Naive thymus-derived CD8-positive, alpha-beta T cell (primary cell): ENCODE measurements around the gene SLC5A6. TPM values are rescaled to one million over a fixed set of nuclear protein-coding genes. Genes with fewer than 3 reads are reported as not detected.

Experiments
- ATAC-seq, 2 donors: fragments of 150-1000 bp; cut with Tn5 transposase in 1 of 2; sonication (Bioruptor Pico), chemical (Tn5 transposase) in 1 of 2; 1 replicate in 1 of 2; 2 replicates in 1 of 2; pipeline ENCODE4 v1.10.0; 2021; ENCODE audit warnings: mild to moderate bottlenecking in 2 of 2, moderate library complexity in 2 of 2
- POLR2A ChIA-PET: fragments of 350-600 bp; sonication (Branson Sonifier 250); formaldehyde crosslinking; loops from one replicate; lab custom pipeline; 2021; ENCODE audit warnings: antibody characterized with exemption; lab: Charles Lee
- DNase-seq, 10 donors: peaks; one replicate each; pipeline versions ENCODE4 v3.0.0 to v3.0.0-alpha.2; 2020 to 2022
- H3K27ac Mint-ChIP-seq, 10 donors: one replicate each; pipeline ENCODE4 v1.8.0; 2020 to 2022; ENCODE audit warnings: mild to moderate bottlenecking in 10 of 10, mixed read lengths in 10 of 10, moderate library complexity in 4 of 10, inconsistent platforms in 1 of 10
- H3K27me3 Mint-ChIP-seq, 5 donors: one replicate each; pipeline ENCODE4 v1.8.0; 2021 to 2022; ENCODE audit warnings: mixed read lengths in 5 of 5
- H3K36me3 Mint-ChIP-seq, 3 donors: one replicate each; pipeline ENCODE4 v1.8.0; 2020 to 2022; ENCODE audit warnings: mixed read lengths in 3 of 3, mild to moderate bottlenecking in 2 of 3, inconsistent platforms in 1 of 3
- H3K4me1 Mint-ChIP-seq, 4 donors: one replicate each; pipeline ENCODE4 v1.8.0; 2021 to 2022; ENCODE audit warnings: mixed read lengths in 4 of 4
- H3K4me3 Mint-ChIP-seq, 10 donors: one replicate each; pipeline ENCODE4 v1.8.0; 2020 to 2022; ENCODE audit warnings: mild to moderate bottlenecking in 10 of 10, mixed read lengths in 10 of 10, moderate library complexity in 6 of 10, inconsistent platforms in 1 of 10
- H3K9me3 Mint-ChIP-seq, 9 donors: one replicate each; pipeline ENCODE4 v1.8.0; 2020 to 2022; ENCODE audit warnings: mixed read lengths in 9 of 9, mild to moderate bottlenecking in 3 of 9, inconsistent platforms in 1 of 9, moderate library complexity in 1 of 9
- polyA plus RNA-seq, 3 donors: library from polyadenylated mRNA; unstranded; fragments of 300-500 nt; fragmentation: Illumina TruSeq; gene quantifications; one replicate each; pipeline ENCODE4 v1.2.3, GENCODE V29; 2021
- total RNA-seq, 8 experiments: library from RNA in 2 of 8; stranded (reverse) in 2 of 8; gene quantifications; one replicate each; pipeline ENCODE4 v1.2.3 and lab custom pipeline; 2021 to 2026

The SLC5A6 gene
- total and polyA plus RNA-seq, 5 experiments from 2014 or later = 14.3 to 39.5 (median 17.8) TPM

GRCh38 chr2:27214941-27215340 lies 2.9 kb upstream of the SLC5A6 start:
- no peak overlapping the region for H3K4me3 Mint-ChIP-seq
- POLR2A ChIA-PET = interaction anchor here (0.6 kb wide), 1 partner anchor 88 kb away, joined by 3 read pairs; no protein-coding TSS in a partner anchor
- no peaks in the 10 kb centered on the region for H3K9me3 Mint-ChIP-seq
- H3K27ac Mint-ChIP-seq = peak overlapping the region in 6 of 10 donors; percentile 74 to 98 (median 86)
- H3K4me1 Mint-ChIP-seq = peaks cover 28 to 53% (median 46%) of the 10 kb centered on the region in 4 donors
- peaks cover 5 to 19% (median 6%) of the 10 kb centered on the region in 3 donors for H3K36me3 Mint-ChIP-seq
- no peak for ATAC-seq
- no peak for DNase-seq
- H3K27me3 Mint-ChIP-seq = no peaks in the 10 kb centered on the region

- Mint-ChIP-seq H3K4me1 (peaks cover 29 to 52% (median 47%) of the 10 kb centered on the region in 4 donors), H3K36me3 (peaks cover 5 to 32% (median 6%) of the 10 kb centered on the region in 3 donors), H3K4me3 (peak overlapping the region; percentile 91 to 100 (median 100)), H3K27ac (peak overlapping the region; percentile 99 to 100 (median 100)), H3K27me3 (no peaks in the 10 kb centered on the region), H3K9me3 (no peaks in the 10 kb centered on the region)
- POLR2A ChIA-PET = interaction anchor here (0.6 to 3.0 kb wide), 11 partner anchors 8 to 216 kb away, joined by 3 to 16 read pairs (median 4); partner anchors contain the start of genes ABHD1, AGBL5, KHK and NRBP1
- DNase-seq (peak in 9 of 10 donors; percentile 28 to 89 (median 74)), ATAC-seq (peak; percentile 52 to 72)
These were observed 781 bp upstream of the SLC5A6 start for GRCh38 chr2:27212626-27213471.

DNA sequence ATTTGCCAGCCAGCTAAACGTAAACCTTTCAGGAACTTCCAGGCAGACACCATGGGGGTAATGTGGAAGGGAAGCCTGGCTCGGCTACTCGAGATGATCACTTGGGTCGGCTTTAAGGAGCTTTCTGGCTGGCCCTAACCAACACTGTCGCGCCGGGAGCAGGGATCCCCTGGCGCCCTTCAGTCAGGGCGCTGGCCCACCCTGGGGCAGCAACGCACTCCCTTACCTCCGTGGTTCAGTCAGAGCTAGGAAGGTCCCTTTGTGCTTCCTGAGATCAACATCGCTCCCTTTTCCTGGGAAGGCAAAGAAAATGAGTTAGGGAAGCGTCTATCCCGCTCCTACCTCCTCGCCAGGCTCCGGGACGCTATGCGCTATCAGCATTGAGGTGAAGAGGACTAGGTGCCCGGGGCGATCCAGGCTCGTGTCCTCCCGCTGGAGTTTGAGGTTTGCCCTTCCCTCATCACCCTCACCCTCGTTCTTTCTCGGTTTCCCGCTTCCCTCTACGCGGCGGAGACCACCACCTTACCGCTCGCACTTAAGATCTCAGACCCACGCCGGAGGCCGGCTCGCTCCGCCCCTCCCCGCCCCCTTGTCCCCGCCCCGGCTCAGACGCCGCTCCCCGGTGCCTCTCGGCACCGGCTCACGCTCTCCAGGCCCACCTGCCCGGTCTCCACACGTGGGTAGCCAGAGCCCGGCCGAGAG lies 676 bp downstream of the SLC5A6 start:
- peaks cover 20 to 42% (median 34%) of the 10 kb centered on the region in 4 donors for H3K4me1 Mint-ChIP-seq
- H3K36me3 Mint-ChIP-seq = peaks cover 4 to 40% (median 5%) of the 10 kb centered on the region in 3 donors
- POLR2A ChIA-PET = interaction anchor here (0.5 to 3.0 kb wide), 11 partner anchors 8 to 429 kb away, joined by 3 to 16 read pairs (median 4); partner anchors contain the start of genes ABHD1, AGBL5, KHK and PPM1G
- H3K4me3 Mint-ChIP-seq = peak overlapping the region; percentile 83 to 100 (median 95)
- ATAC-seq (no peak), DNase-seq (no peak)
- no peaks in the 10 kb centered on the region for H3K9me3 Mint-ChIP-seq
- H3K27ac Mint-ChIP-seq = peak overlapping the region; percentile 90 to 100 (median 97)
- H3K27me3 Mint-ChIP-seq = no peaks in the 10 kb centered on the region

DNA sequence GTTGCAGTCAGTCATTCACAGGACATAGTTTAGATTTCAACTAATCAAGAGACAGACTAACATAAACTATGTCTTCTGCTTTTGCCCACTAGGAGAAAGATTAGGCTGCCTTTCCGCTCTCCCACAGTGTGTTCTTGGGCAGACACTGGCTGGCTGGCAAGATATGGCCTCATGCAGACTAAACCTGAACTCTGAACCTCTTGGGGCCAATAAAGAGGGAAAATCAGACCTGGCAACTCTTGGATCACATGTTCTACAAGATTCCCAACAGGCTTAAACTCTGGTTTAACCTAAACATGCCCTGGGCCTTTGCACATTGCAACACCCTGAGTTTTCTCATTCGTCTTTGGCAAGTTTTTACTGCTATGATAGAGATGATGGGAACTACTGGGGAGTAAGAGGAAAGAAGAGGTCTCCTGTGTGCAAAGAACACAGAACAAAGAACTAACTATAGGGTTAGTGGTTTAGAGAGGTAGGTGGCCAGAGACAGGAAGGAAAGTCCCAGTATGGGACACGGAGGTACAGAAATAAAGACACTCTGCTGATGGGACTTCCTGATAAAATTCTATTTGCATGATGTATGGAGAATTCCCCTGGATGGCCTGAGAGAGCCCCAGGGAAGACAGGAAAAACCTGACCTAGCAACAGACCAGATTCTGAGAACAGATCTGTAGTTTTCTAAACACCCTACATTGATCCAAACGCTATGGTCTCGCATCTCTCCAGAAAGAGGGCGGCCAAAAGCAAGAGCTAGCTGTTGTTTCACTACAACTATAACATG lies 2.3 kb downstream of the SLC5A6 start:
- no peak for DNase-seq
- POLR2A ChIA-PET = interaction anchor here (0.7 kb wide), 1 partner anchor 361 kb away, joined by 5 read pairs; no protein-coding TSS in a partner anchor
- peaks cover 24 to 40% (median 29%) of the 10 kb centered on the region in 4 donors for H3K4me1 Mint-ChIP-seq
- ATAC-seq = no peak
- peak overlapping the region in 9 of 10 donors; percentile 43 to 81 (median 65) for H3K4me3 Mint-ChIP-seq
- no peaks in the 10 kb centered on the region for H3K9me3 Mint-ChIP-seq
- H3K27me3 Mint-ChIP-seq = no peaks in the 10 kb centered on the region
- peak overlapping the region in 9 of 10 donors; percentile 13 to 89 (median 53) for H3K27ac Mint-ChIP-seq
- peaks cover 5 to 47% (median 5%) of the 10 kb centered on the region in 3 donors for H3K36me3 Mint-ChIP-seq

- H3K27me3 Mint-ChIP-seq = no peaks in the 10 kb centered on the region
- peak overlapping the region in 2 of 10 donors; percentile 30 to 50 for H3K4me3 Mint-ChIP-seq
- H3K36me3 Mint-ChIP-seq = peaks cover 3 to 55% (median 5%) of the 10 kb centered on the region in 3 donors
- H3K9me3 Mint-ChIP-seq = no peaks in the 10 kb centered on the region
- DNase-seq = no peak
- H3K27ac Mint-ChIP-seq = peak overlapping the region in 1 of 10 donors; percentile 61
- ATAC-seq = no peak
- POLR2A ChIA-PET = no interaction called here
- peaks cover 23 to 39% (median 27%) of the 10 kb centered on the region in 4 donors for H3K4me1 Mint-ChIP-seq
These were observed 3.5 kb downstream of the SLC5A6 start for GRCh38 chr2:27208486-27209050.

- POLR2A ChIA-PET = interaction anchor here (0.6 kb wide), 1 partner anchor 18 kb away, joined by 4 read pairs; no protein-coding TSS in a partner anchor
- ATAC-seq = no peak
- H3K36me3 Mint-ChIP-seq = peaks cover 0 to 71% (median 3%) of the 10 kb centered on the region in 3 donors
- H3K27me3 Mint-ChIP-seq = no peaks in the 10 kb centered on the region
- no peak overlapping the region for H3K4me3 Mint-ChIP-seq
- H3K4me1 Mint-ChIP-seq = peaks cover 13 to 29% (median 16%) of the 10 kb centered on the region in 4 donors
- no peak overlapping the region for H3K27ac Mint-ChIP-seq
- no peaks in the 10 kb centered on the region for H3K9me3 Mint-ChIP-seq
- DNase-seq = no peak
These were observed 5.7 kb downstream of the SLC5A6 start for GRCh38 chr2:27206346-27206745.

DNA sequence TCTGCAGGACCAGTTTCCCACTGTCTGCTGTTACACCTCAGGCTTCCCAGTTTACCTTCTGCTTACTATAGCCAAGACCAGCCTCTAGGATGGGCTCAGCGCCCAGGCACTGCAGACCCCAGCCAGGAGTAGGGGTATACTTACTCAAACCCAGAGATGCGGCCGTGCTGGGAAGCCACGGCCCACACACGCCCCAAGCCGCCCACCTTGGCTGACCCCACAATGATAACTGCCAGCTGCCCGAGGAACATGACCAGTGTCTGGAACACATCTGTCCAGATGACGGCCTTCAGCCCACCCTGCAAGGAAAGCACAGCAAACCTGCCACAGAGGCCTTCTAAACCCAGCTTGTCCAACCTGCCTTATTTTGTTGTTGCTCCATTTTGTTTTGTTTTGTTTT lies 6.9 kb downstream of the SLC5A6 start:
- H3K36me3 Mint-ChIP-seq = peaks cover 0 to 77% (median 3%) of the 10 kb centered on the region in 3 donors
- peaks cover 12 to 26% (median 14%) of the 10 kb centered on the region in 4 donors for H3K4me1 Mint-ChIP-seq
- no peaks in the 10 kb centered on the region for H3K9me3 Mint-ChIP-seq
- DNase-seq (no peak), ATAC-seq (no peak)
- POLR2A ChIA-PET = no interaction called here
- no peak overlapping the region for H3K4me3 Mint-ChIP-seq
- no peaks in the 10 kb centered on the region for H3K27me3 Mint-ChIP-seq
- peak overlapping the region in 2 of 10 donors; percentile 59 to 67 for H3K27ac Mint-ChIP-seq

DNA sequence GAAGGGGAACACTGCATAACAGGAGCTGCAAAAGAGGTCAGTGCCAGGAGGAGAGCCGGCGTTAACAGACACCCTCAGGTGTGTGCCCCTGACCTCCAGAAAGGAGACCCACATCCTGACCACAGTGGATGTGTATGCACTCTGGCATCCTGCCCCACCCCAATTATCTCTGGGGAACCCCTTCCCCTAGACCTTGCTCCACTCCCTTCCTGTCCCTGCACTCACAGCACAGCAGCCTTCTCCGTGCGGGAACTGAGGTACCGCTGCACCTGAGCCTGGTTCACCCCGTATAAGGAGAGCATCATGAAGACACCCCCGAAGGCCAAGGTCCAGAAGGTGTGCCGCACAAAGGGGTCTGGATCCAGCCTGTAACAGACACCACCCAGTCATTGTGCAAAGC lies 7.5 kb downstream of the SLC5A6 start:
- peaks cover 6 to 20% (median 9%) of the 10 kb centered on the region in 4 donors for H3K4me1 Mint-ChIP-seq
- POLR2A ChIA-PET = no interaction called here
- ATAC-seq (no peak), DNase-seq (no peak)
- H3K4me3 Mint-ChIP-seq = no peak overlapping the region
- H3K9me3 Mint-ChIP-seq = no peaks in the 10 kb centered on the region
- H3K27me3 Mint-ChIP-seq = no peaks in the 10 kb centered on the region
- H3K27ac Mint-ChIP-seq = peak overlapping the region in 4 of 10 donors; percentile 11 to 79 (median 51)
- H3K36me3 Mint-ChIP-seq = peaks cover 0 to 81% (median 3%) of the 10 kb centered on the region in 3 donors

- DNase-seq (no peak), ATAC-seq (no peak)
- H3K4me1 Mint-ChIP-seq = peaks cover 0 to 12% (median 5%) of the 10 kb centered on the region in 4 donors
- peak overlapping the region in 5 of 10 donors; percentile 19 to 80 (median 36) for H3K27ac Mint-ChIP-seq
- POLR2A ChIA-PET = no interaction called here
- no peaks in the 10 kb centered on the region for H3K9me3 Mint-ChIP-seq
- H3K27me3 Mint-ChIP-seq = no peaks in the 10 kb centered on the region
- H3K36me3 Mint-ChIP-seq = peaks cover 0 to 85% (median 3%) of the 10 kb centered on the region in 3 donors
- no peak overlapping the region for H3K4me3 Mint-ChIP-seq
These were observed 8.3 kb downstream of the SLC5A6 start for GRCh38 chr2:27203741-27204140.

DNA sequence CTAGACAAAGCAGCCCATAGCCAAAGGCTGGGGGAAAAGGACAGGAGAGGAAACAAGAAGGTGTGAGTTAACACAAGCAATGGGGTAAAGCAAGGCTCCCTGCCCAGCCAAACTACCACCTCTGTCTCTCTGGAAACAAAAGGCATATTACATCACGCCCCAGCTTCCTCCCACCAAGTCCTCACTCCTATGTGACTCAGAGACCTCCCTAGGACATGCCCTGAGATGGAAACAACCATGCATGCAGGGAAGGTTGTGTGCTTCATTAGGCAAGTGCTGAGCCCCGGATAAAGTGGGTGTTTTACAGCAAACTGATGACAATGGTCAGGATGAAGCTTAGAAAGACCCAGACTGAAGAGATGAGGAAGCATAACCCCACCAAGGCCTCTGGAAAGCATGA lies 9.2 kb downstream of the SLC5A6 start:
- Mint-ChIP-seq H3K4me3 (peak overlapping the region in 1 of 10 donors; percentile 26), H3K36me3 (peaks cover 0 to 78% (median 3%) of the 10 kb centered on the region in 3 donors), H3K9me3 (no peaks in the 10 kb centered on the region), H3K27me3 (no peaks in the 10 kb centered on the region), H3K27ac (peak overlapping the region in 2 of 10 donors; percentile 22 to 66), H3K4me1 (peaks cover 0 to 7% (median 3%) of the 10 kb centered on the region in 4 donors)
- no peak for ATAC-seq
- POLR2A ChIA-PET = interaction anchor here (0.6 to 1.0 kb wide), 2 partner anchors 9 to 154 kb away, joined by 3 read pairs; partner anchors contain the start of genes ATRAID, GTF3C2 and SLC5A6
- DNase-seq = no peak

DNA sequence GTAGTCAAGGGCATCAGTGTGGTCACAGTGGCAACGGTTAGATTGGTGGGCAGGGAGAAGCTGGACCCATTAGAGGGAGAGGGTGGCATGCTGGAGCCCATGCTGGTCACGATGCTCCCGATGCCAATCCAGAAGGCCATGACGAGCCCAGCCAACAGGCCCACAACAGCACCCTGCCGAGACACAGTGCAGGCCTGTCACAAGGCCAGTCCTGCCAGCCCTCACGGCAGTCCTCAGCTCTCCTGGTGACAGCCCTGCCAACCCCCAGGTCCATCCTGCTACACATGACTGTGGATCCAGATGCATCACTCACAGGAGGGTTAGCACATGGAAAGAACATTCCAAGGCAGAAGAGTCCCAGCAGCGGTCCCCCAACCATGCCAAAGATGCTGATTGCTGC lies 10.4 kb downstream of the SLC5A6 start:
- H3K4me1 Mint-ChIP-seq = peaks cover 0 to 7% (median 2%) of the 10 kb centered on the region in 4 donors
- POLR2A ChIA-PET = no interaction called here
- ATAC-seq = no peak
- no peak for DNase-seq
- H3K36me3 Mint-ChIP-seq = peaks cover 0 to 68% (median 2%) of the 10 kb centered on the region in 3 donors
- H3K9me3 Mint-ChIP-seq = no peaks in the 10 kb centered on the region
- no peak overlapping the region for H3K4me3 Mint-ChIP-seq
- H3K27me3 Mint-ChIP-seq = no peaks in the 10 kb centered on the region
- peak overlapping the region in 2 of 10 donors; percentile 37 to 74 for H3K27ac Mint-ChIP-seq
